NCI-H69 (cell line): ENCODE data around the gene DDX39A.
"Not testable (repeated sequence)": the region's sequence is repeated elsewhere in the genome, so short reads cannot be mapped to it uniquely, and the experiment has no call there.

Experiments
- DNase-seq: peaks from one replicate; lab custom pipeline; 2025; lab: John Stamatoyannopoulos, UW

The DDX39A gene

GRCh38 chr19:14419106-14419813 lies at the start of gene DDX39A:
Gene DDX39A (minus strand): TSS chr19:14419341. CDS start chr19:14413220, 6,121 bp downstream.
- DNase-seq: peak; percentile 100

GRCh38 chr19:14467816-14468215 lies 48.7 kb upstream of the DDX39A start:
- DNase-seq: no peak

DNA sequence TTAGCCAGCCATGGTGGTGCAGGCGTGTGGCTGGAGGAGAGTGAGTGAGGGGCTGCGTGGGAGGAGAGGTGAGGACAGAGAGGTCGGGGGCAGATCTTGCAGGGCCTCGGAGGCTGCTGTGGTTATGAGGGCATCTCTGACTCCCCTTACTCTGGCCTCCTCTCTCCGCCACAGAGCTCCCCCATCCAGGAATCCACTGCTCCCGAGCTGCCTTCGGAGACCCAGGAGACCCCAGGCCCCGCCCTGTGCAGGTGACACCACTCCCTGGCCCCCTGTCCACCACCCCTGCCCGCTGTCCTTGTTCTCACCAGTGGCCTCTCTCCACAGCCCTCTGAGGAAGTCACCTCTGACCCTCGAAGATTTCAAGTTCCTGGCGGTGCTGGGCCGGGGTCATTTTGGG lies 48.2 kb upstream of the DDX39A start:
- DNase-seq: no peak

DNA sequence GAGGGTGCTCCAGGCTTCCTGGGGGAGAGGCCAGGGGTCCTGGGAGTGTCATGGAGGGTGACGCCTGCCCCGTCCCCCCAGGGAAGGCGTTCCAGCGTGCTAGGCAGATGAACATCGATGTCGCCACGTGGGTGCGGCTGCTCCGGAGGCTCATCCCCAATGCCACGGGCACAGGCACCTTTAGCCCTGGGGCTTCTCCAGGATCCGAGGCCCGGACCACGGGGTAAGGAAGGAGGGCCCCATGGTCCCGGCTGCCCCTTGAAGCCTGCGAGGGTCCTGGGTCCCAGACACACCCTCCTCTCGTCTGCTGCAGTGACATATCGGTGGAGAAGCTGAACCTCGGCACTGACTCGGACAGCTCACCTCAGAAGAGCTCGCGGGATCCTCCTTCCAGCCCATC lies 44.6 kb upstream of the DDX39A start:
- DNase-seq: no peak

DNA sequence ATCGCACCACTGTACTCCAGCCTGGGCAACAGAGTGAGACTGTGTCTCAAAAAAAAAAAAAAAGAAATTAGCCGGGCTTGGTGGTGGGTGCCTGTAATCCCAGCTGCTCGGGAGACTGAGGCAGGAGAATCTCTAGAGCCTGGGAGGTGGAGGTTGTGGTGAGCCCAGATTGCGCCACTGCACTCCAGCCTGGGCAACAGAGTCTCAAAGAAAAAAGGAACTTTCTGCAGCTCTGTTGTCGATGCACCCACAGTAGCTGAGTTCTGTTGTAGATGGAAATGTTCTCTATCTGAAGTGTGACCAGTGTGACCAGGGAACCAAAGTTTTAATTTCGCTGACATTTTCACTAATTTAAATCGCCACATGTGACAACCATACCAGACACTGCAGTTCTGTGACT lies 43.3 kb upstream of the DDX39A start:
- not testable (repeated sequence) for DNase-seq

DNA sequence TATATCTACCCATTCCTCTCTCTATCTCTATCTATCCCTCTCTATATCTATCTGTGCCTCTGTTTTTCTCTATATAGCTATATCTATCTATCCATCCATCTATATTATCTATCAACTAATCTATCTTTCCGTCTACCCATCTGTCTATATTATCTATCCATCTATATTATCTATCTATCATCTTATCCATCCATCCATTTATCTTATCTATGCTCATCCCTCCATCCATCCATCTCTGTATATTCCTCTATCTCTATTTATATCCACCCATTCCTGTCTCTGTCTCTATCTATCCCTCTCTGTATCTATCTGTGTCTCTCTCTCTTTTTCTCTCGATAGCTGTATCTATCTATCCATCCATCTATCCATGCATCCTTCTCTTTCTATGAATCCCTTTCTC lies 41.8 kb upstream of the DDX39A start:
- DNase-seq: no peak

DNA sequence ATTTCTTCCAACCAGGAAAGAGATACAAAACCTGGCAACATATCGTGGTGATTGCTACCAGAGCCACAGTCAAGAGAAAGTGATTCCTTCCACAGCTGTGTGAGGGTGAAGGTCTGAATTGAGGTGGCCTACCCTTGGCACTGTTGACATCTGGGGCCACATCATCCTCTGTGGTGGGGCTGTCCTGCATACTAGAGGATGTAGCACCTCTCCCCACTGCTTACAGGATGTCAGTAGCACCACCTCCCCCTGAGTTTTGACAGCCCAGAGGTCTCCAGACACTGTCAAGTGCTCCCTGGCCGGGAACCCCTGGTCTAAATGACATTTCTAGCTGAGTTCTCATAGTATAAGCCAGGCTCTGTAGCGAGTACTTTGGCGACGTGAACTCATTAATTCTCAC lies 40.6 kb upstream of the DDX39A start:
- DNase-seq: no peak

DNA sequence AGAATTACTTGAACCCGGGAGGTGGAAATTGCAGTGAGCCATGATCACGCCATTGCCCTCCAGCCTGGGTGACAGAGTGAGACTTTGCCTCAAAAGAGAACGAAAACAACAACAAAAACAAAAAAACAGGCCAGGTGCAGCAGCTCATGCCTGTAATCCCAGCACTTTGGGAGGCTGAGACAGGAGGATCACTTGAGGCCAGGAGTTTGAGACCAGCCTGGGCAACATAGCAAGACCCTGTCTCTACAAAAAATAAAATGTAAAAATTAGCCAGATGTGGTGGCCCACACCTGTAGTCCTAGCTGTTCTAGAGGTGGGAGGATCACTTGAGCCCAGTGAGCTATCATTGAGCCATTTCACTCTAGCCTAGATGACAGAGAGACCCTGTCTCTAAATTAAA lies 33.2 kb upstream of the DDX39A start:
- not testable (repeated sequence) for DNase-seq

- DNase-seq: no peak
These were observed 31.7 kb upstream of the DDX39A start for GRCh38 chr19:14450876-14451275.

DNA sequence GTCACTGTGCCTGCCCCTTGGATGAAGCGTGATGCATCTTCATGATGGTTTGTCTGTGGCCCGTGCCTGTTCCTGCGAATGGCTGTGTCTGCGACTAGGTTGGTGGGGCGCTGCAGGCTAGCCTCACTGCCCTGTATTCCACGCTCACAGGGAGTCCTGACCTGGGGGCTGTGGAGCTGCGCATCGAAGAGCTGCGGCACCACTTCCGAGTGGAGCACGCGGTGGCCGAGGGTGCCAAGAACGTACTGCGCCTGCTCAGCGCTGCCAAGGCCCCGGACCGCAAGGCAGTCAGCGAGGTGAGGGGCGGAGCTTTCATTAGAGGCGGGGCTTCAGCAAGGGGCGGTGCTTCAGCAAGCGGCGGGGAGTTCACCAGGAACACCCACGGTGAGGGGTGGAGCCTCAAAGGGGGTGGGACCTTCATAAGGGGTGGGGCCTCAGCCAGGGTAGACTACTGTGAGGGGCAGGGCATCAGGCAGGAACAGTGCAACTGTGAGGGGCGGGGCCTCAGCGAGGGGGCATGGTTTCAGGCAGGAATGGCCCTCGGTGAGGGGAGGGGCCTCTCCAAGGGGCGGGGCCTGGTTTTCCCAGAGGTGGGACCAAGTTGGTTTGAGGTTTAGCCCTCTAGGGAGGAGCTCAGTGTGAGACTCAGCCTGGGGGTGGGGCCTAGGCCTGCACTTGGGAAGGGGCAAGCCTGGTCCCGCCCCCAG lies 31.2 kb upstream of the DDX39A start:
- peak; percentile 55 for DNase-seq

GRCh38 chr19:14449321-14449720 lies 30.2 kb upstream of the DDX39A start:
- no peak for DNase-seq

GRCh38 chr19:14446336-14447036 lies 27.3 kb upstream of the DDX39A start:
- no peak for DNase-seq

DNA sequence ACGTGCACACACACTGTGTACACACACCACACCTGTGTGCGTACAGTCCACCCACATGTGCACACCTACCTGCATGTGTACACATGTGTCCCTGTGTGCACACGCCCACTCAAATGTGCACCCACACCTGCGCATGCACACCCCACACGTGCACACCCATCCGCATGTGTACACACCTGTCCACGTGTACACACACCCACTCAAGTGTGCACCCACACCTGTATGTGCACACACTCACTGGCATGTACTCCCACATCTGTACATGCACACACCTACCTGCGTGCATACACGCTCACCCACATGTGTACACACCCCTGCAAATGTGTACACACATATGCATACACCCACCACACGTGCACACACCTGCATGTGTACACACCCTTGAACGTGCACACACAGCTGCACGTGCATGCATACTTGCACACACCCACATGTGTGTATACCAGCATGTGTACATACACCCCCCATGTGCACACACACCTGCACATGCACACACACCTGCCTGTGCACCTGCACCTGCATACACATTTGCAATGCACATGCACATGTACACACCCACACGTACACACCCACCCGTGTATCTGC lies 24.6 kb upstream of the DDX39A start:
- DNase-seq: no peak

DNA sequence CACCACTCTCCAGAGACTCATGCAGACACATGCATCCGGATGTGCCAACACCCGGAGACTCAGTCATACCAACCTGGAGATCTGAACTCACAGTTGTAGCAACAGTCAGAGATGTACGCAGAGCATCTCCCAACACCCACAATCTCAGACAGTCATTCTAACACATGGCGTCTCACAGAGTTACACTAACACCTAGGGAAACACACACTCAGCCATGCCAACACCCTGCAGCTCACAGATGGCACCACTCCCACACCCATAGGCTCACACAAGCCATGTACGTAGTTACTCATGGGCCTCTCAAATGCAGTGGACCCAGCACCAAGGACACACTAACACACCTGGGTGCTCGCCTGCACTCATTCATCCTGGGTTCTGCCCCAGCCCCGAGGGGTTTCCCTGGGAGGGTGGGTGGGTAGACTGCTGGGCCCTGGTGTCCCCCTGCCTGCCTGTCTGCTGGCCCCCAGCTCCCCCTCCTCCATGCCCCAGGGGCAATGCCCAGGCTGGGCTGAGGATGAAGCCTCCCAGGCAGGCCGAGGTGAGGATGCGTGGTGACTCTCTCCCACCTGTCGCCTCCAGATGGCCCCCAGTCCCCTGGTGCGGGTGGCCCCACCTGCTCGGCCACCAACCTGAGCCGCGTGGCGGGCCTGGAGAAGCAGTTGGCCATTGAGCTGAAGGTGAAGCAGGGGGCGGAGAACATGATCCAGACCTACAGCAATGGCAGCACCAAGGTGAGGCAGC lies 23.9 kb upstream of the DDX39A start:
- no peak for DNase-seq

DNA sequence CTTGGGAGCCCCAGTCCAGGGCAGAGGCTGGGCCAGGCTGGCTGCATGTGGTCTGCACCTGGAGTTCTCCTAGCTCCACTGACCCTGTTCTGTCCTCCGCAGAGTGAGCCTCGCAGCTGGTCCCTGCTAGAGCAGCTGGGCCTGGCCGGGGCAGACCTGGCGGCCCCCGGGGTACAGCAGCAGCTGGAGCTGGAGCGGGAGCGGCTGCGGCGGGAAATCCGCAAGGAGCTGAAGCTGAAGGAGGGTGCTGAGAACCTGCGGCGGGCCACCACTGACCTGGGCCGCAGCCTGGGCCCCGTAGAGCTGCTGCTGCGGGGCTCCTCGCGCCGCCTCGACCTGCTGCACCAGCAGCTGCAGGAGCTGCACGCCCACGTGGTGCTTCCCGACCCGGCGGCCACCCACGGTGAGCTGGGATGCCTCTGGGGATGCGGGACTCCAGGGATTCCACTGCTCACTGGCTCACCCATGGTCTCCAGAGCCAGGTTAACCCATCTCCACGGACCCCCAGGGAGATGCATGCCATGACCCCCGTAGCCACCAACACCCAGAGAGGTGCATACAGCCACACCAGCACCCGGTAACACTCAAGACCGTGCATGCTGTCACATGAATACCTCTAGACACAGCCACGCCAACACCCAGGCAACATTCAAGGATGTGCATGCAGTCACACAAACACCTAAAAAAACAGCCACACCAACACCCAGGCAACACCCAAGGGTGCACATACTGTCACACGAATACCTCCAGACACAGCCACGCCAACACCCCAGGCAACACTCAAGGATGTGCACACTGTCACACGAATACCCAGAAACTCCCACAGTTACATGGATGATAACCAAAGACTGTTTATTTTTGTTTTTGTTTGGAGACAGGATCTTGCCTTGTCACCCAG lies 22.1 kb upstream of the DDX39A start:
- DNase-seq: no peak

- no peak for DNase-seq
These were observed 20.9 kb upstream of the DDX39A start for GRCh38 chr19:14440049-14440448.

DNA sequence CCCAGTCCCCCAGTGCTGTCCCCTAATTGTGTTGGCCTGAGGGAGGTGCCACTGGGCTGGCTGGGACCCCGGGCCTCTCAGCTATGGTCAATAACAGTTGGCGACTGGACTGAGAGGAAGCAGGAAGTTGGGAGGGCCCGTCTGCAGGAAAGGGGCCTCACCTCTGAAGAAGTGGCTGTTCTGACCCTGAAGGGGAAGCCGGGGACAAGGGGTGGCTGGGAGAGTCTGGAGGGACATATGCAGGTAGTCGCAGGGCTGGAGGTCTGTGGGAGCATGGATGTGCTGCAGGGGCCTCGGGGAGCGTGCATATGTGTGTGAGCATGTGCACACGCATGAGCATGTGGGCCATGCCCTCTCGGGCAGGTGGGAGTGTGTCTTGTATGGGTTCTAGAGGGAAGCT lies 19.9 kb upstream of the DDX39A start:
- DNase-seq: no peak

GRCh38 chr19:14437578-14438140 lies 18.5 kb upstream of the DDX39A start:
- no peak for DNase-seq

- DNase-seq: no peak
These were observed 16.3 kb upstream of the DDX39A start for GRCh38 chr19:14435320-14436050.
